GM21737 (cell line): Measurements from ENCODE around the gene ANKRD2.
"Not testable (repeated sequence)": the region's sequence is repeated elsewhere in the genome, so short reads cannot be mapped to it uniquely, and the experiment has no call there.

ENCODE experiments used
- ATAC-seq: cut with Tn5 transposase; IDR thresholded peaks from one replicate; pipeline ENCODE4 v1.9.1; 2021; ENCODE audit warnings: mild to moderate bottlenecking, moderate library complexity; ENCODE audit not compliant: unreplicated experiment

Gene ANKRD2

DNA sequence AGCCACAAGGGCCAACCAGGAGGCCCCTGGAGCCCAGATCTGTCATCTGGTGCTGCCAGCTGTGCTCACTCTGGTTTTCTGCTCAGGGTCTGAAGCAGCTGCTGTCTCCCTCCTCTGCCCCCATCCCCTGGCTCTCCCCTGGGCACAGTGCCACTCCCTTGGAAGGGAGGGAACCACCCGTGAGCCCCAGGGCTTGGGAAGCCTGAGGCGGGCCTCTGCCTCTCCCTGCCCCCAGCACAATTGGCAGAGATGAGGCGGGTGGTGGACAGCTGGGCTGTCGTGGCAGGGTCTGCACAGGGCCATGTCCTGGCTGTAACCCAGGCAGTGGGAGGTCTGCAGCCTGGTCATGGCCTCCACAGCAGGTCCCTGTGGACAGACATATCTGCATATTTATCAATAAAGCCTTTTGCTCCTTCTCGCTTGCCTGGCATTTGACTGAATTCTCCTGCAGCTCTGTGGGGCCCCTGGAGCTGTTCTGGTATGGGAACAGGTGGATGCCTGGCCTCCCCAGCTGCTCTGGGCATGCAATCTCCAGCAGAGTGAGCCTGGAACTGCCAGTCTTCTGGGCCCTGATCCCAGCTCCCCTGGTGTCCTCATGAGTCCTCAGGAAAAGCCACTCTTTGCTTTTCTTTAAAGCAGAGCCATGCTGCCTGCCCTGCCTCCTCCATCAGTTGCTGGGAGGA, 1.6 kb upstream of the ANKRD2 start:
- ATAC-seq = no peak

DNA sequence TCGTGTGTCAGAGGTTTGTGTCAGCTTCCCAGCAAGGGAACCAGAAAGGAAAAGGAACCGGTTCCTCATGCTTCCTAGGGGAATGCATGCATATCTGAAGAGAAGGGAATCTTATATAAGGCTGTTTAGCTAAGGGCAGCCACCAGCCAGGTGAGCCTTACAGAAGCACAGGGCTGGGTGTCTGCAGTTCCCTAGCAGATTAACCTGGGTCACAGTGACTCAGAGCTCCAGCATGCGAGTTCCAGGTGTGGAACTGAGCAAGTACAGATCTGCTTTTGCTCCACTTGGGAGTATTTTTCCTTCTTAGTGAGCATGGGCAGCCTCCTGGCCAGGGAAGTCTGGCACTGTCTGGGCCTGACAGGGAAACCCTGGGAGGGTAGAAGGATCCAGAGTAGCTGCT, 957 bp upstream of the ANKRD2 start:
- no peak for ATAC-seq

DNA sequence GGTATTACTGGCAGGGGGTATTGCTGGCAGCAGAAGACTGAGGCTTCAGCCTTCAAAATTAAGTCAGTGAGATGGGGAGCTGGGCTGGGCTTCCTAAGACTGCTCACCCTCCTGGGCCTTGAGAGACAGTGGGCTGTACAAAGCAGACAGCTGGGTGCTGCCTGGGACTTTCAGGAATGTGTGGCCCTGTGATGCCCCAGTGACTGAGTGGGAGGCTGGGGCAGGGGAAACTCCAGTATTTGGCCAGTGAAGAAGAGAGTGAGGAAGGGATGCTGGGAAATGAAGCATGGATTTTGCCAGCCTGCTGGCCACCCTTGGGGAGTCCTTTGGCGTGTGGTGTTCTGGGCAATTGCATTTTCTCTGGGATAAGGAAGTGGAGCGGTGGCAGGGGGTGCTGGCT, 442 bp downstream of the ANKRD2 start:
- ATAC-seq = no peak

- no peak for ATAC-seq
Observed at GRCh38 chr10:97573672-97574071, 1.1 kb downstream of the ANKRD2 start.

GRCh38 chr10:97574374-97575126, 2.0 kb downstream of the ANKRD2 start:
- no peak for ATAC-seq

DNA sequence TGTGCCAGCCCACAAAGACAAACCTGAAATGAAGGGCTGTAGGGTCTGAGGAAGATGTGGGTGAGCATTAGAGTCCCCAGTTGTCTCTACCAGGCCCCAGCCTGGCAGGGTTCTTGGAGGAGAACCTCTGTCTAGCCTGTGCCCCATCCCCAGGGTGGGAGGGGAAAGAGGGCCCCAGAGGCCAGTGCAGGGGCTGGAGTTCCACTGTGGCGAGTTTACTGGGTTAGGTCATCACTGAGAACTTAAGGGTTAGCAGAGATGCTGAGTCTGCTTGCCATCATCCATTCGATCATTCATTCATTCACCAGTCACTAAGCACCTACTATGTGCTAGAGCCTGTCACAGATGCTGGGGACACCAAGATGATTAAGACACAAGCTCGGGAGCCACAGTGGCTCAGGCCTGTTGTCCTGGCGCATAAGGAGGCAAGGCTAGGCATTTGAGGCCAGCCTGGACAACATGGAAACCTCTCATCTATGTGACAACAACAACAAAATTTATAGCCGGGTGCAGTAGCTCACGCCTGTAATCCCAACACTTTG, 2.6 kb downstream of the ANKRD2 start:
- no peak for ATAC-seq

GRCh38 chr10:97576487-97576886, 3.9 kb downstream of the ANKRD2 start:
- ATAC-seq = not testable (repeated sequence)

DNA sequence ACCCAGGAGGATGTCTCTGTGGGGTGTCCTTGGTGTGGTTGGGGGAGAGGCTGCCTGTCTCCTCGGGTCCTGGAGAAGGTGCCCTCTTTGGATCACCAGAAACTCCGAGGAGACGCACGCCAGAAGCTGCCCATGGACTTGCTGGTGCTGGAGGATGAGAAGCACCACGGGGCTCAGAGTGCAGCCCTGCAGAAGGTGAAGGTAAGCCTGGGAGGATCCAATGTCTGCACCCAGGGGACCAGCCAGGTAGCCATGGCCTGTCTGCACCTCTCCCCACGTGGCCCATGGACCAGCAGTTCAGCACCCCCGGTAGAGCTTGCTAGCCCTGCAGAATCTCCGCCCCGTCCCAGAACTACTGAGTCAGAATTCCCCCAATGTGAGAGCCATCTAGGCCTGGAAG, 5.1 kb downstream of the ANKRD2 start:
- no peak for ATAC-seq

DNA sequence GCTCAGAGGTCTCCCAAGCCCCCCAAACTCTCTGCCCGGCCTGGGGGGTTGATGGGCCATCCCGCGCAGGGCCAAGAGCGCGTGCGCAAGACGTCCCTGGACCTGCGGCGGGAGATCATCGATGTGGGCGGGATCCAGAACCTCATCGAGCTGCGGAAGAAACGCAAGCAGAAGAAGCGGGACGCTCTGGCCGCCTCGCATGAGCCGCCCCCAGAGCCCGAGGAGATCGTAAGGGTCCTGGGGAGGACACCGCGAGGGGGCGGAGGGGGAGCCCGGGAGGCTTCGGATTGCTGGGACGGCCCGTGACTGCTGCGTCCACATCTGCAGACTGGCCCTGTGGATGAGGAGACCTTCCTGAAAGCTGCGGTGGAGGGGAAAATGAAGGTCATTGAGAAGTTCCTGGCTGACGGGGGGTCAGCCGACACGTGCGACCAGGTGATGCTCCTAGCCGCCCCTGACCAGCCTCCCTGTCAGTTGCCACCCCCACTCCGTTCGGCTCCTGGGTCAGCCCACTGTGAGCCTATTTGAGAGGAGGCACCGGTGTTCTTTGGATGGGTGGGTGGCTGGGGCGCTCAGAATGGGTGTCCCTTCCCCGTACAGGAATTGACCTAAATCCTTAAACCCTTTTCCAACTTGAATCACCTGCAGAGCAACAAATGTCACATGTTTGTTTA, 5.7 kb downstream of the ANKRD2 start:
- ATAC-seq = no peak

- ATAC-seq = no peak
Observed at GRCh38 chr10:97580421-97581367, 8.1 kb downstream of the ANKRD2 start.

- no peak for ATAC-seq
Observed at GRCh38 chr10:97582169-97582568, 9.6 kb downstream of the ANKRD2 start.

- ATAC-seq = no peak
Observed at GRCh38 chr10:97583476-97583875, 10.9 kb downstream of the ANKRD2 start.

- no peak for ATAC-seq
Observed at GRCh38 chr10:97584060-97584797, 11.7 kb downstream of the ANKRD2 start, which contains the start of gene HOGA1. Gene HOGA1 (plus strand): TSS chr10:97584389. CDS start chr10:97584704, 315 bp downstream.

DNA sequence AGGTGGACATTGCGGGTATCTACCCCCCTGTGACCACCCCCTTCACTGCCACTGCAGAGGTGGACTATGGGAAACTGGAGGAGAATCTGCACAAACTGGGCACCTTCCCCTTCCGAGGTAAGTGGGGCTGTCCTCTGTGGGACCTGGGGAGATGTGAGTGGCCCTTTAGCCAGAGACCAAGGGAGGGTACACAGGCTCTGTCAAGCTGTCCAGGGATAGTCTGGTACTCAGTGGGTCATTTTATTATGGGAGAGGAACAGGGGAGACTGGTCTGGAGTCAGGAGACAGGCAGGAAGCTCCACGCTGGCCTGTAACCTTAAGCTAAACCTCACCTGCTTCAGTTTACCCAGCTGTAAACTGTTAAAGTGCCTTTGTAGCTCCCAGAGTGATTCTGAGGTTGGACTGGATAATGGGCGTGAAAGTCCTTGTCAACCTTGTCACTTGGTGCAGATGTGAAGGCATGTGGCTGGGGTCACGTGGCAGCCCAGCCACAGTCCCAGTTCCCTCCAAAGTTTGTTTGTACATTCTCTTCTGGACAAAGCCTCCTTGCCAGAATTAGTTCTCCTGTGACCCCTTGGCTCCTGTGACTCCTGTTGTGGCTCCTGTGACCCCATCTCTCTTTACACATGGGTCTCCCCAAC, 12.3 kb downstream of the ANKRD2 start:
- no peak for ATAC-seq

DNA sequence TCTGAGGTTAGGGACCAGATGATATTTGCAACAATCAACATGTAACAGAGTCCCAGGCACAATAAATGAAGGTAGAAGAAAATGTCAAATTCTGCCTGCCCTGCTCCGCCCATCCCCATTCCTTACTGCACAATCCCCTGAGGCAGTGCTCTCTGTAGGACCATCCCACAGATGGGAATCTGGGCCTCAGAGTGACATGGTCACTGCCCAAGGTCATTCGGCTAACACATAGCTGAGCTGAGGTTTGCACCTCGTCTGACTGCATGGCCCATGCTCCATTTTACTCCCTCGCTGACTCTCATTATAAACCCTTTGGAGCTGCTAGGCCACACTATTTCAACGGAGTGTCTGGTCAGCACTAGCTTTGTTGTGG, 12.8 kb downstream of the ANKRD2 start:
- ATAC-seq = no peak

DNA sequence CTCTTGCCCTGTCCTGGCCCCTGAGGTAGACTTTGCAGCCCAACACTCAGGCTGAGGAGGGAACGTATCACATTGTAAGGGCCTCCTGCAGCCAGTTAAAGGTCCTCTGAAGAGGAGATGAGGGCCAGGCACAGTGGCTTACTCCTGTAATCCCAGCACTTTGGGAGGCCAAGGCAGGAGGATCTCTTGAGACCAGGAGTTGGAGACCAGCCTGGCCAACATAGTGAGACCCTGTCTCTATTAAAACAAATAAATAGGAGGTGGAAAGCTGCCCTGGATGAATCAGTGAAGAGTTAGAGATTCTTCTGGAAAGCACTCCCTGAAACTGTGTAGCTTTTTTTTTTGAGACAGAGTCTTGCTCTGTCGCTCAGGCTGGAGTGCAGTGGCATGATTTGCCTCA, 14.6 kb downstream of the ANKRD2 start:
- ATAC-seq = no peak

- no peak for ATAC-seq
Observed at GRCh38 chr10:97589479-97589878, 16.9 kb downstream of the ANKRD2 start, which contains the start of gene C10orf62. Gene C10orf62 (plus strand): TSS chr10:97589721. CDS start chr10:97589898, 177 bp downstream.

GRCh38 chr10:97590082-97590747, 17.6 kb downstream of the ANKRD2 start:
- ATAC-seq = no peak
